ENCODE data around the gene PIGO.

Gene PIGO

DNA sequence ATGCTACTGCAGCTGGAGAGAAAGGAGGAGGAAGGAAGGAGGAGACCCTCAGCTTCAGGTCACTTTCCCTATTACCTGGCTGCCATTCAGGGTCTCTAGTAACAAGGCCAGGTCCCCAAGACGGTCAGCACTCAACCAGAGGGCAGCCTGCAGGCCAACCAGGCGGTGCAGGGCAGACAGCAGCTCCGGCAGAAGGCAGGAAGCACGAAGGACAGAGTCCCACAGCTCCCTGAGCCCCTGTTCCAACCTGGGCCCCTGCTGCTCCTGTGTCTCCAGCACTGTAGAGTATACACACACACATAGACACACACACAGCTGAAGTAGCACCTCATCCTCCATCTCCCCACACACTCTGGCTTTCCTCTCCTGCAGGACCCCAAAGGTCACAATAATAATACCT lies 18.3 kb downstream of the PIGO start:
- DNase-seq (ENCODE audit: low read depth) = no peak
- no peak for TF ChIP-seq CTCF (IDR thresholded peaks at IDR 0.05; ENCODE audit: insufficient read depth, low read depth, low read length, missing control alignments)
- peak overlapping the region; percentile 73; the same call in 1 of the 2 replicates for H3K4me3 ChIP-seq (ENCODE audit: low read depth, low read length)

DNA sequence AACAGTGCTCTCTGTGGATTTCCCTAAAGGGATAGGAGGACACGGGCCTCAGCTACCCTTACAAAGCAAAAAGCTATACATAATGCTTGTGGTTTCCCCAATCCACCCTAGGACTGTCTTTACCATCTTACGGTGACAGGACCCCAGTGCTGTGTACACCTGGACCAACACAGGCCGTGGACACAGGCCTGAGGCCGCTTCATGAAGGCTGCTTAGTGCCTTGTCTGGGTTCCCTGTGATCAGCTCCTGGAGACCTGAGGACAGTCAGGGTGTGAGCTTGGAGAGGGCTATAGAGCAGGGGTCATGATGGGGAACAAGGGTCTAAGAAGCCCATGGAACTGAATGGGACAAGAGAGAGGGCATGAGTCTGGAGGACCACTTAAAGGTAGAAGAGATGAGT lies 19.5 kb downstream of the PIGO start:
- no peak for DNase-seq (ENCODE audit: low read depth)
- no peak overlapping the region for H3K4me3 ChIP-seq (ENCODE audit: low read depth, low read length)
- TF ChIP-seq CTCF (IDR thresholded peaks at IDR 0.05; ENCODE audit: insufficient read depth, low read depth, low read length, missing control alignments) = no peak

DNA sequence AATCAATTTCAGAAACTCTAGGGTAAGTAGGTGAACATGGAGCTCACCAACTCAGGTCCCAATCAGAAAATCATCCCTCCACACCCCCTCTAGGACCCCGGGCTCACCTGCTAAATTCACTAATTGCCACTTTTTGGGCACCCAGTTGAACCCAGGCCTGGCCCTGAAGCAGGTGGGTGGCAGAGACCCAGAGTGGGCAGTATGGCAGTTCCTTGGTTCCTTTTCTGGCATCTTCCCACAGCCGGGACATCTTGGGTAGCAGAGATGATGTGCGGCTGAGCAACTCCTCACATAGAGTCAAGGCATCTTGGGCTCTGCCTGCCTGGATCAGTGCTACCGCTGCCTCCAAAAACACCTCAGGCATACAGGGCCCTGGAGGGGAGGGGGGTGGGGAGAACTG lies 21.0 kb downstream of the PIGO start:
- H3K4me3 ChIP-seq (ENCODE audit: low read depth, low read length) = no peak overlapping the region
- DNase-seq (ENCODE audit: low read depth) = no peak
- no peak for TF ChIP-seq CTCF (IDR thresholded peaks at IDR 0.05; ENCODE audit: insufficient read depth, low read depth, low read length, missing control alignments)

GRCh38 chr9:35074791-35075190 lies 21.6 kb downstream of the PIGO start:
- no peak for DNase-seq (ENCODE audit: low read depth)
- no peak for TF ChIP-seq CTCF (IDR thresholded peaks at IDR 0.05; ENCODE audit: insufficient read depth, low read depth, low read length, missing control alignments)
- H3K4me3 ChIP-seq (ENCODE audit: low read depth, low read length) = no peak overlapping the region

DNA sequence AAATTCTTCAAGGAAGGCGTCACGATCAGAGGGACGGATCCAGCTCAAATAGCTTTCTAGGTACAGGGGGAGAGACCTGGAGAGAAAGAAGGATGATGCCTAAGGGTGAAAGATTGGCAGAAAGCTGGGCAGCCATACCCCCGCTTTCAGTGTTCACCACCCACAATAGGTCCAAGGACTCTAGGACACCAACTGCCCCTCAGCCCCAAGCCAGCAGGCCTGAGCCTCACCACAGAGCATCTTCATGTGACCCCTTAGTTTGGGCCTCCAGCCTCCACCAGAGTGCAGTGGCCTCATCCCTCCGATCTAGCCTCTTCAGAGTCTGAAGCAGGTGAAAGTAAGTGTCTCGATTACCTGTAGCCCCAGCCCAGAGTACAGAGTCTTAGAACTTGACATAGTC lies 22.2 kb downstream of the PIGO start:
- no peak for DNase-seq (ENCODE audit: low read depth)
- TF ChIP-seq CTCF (IDR thresholded peaks at IDR 0.05; ENCODE audit: insufficient read depth, low read depth, low read length, missing control alignments) = no peak
- no peak overlapping the region for H3K4me3 ChIP-seq (ENCODE audit: low read depth, low read length)

GRCh38 chr9:35073279-35073612 lies 23.1 kb downstream of the PIGO start:
- H3K4me3 ChIP-seq (ENCODE audit: low read depth, low read length) = no peak overlapping the region
- no peak for TF ChIP-seq CTCF (IDR thresholded peaks at IDR 0.05; ENCODE audit: insufficient read depth, low read depth, low read length, missing control alignments)
- peak; percentile 21 for DNase-seq (ENCODE audit: low read depth)

- no peak for TF ChIP-seq CTCF (IDR thresholded peaks at IDR 0.05; ENCODE audit: insufficient read depth, low read depth, low read length, missing control alignments)
- peak; percentile 99 for DNase-seq (ENCODE audit: low read depth)
- H3K4me3 ChIP-seq (ENCODE audit: low read depth, low read length) = peak within 1 kb of the TSS; percentile 90
Observed at GRCh38 chr9:35072461-35073278, 23.7 kb downstream of the PIGO start, which contains the start of gene VCP. TSS of gene VCP (minus strand) at chr9:35072625. CDS start at chr9:35072353, 272 bp downstream.
